ENCODE measurements around the gene OCRL. TPM values are rescaled to one million over a fixed set of nuclear protein-coding genes. Genes with fewer than 3 reads are reported as not detected.

The OCRL gene
- total and polyA plus RNA-seq, 2 of the 13 experiments (the other 11 are each of a cell fraction or from before 2014, with no cell fraction given): 13.4 to 32.0 TPM

- no peaks in the 10 kb centered on the region for H3K9me3 ChIP-seq (ENCODE audit: low read length)
- no peaks in the 10 kb centered on the region for H3K4me1 ChIP-seq (ENCODE audit: insufficient read depth, low read length)
- no peak overlapping the region for H3K4me2 ChIP-seq (ENCODE audit: low read depth, low read length)
- H3K27ac ChIP-seq (ENCODE audit: extremely low read length, insufficient read depth, low read length): no peak overlapping the region
- ChIA-PET CTCF (ENCODE audit: low intra/inter-chr PET ratio, low total read pairs) (no interaction called here), POLR2A (no interaction called here)
- no peaks in the 10 kb centered on the region for H4K20me1 ChIP-seq (ENCODE audit: insufficient read depth, low read length)
- intact Hi-C loops (cut with micrococcal nuclease; ENCODE audit: unreplicated experiment) (no loop called here), in situ Hi-C loops (cut with HindIII; ENCODE audit: extremely low pct_ligation_motif_present, low pct_unique_long_range_greater_than_20kb) (no loop called here)
- DNase-seq (ENCODE audit: low spot score): no peak
- no peak for FAIRE-seq
- H3K36me3 ChIP-seq (replicated peaks in 1 of 2; ENCODE audit: control insufficient read depth in 1 of 2, insufficient read depth in 2 of 2, low read length in 2 of 2): peaks cover 3 to 29% of the 10 kb centered on the region in 2 experiments; a peak in 4 of 5 replicates
- no TSS peak for BruUV-seq (replicated peaks)
- ATAC-seq: no peak
- no peak overlapping the region for H3K4me3 ChIP-seq (replicated peaks in 1 of 3; ENCODE audit: insufficient read depth in 1 of 3, low read depth in 2 of 3, low read length in 3 of 3)
- no peak overlapping the region for H2AFZ ChIP-seq (ENCODE audit: low read length)
- H3K9ac ChIP-seq (ENCODE audit: insufficient read depth, low read depth, low read length): no peak overlapping the region
- 100% methylated on average over 1 of the region's 3 CpGs for WGBS (ENCODE audit: low lambda C conversion rate)
- H3K79me2 ChIP-seq (ENCODE audit: insufficient read depth, low read length): no peaks in the 10 kb centered on the region
- H3K27me3 ChIP-seq (ENCODE audit: control insufficient read depth in 1 of 2, insufficient read depth in 2 of 2, low read length in 2 of 2): no peaks in the 10 kb centered on the region
- no peak for TF ChIP-seq TEAD2 (CRISPR knock-in tag; IDR thresholded peaks at IDR 0.05)
- no peak for TF ChIP-seq FUBP1 (CRISPR knock-in tag; IDR thresholded peaks at IDR 0.05; ENCODE audit: borderline replicate concordance)
- no peak for TF ChIP-seq ZNF839 (CRISPR knock-in tag; IDR thresholded peaks at IDR 0.05; ENCODE audit: borderline replicate concordance)
- TF ChIP-seq IRX3 (CRISPR knock-in tag; IDR thresholded peaks at IDR 0.05; ENCODE audit: borderline replicate concordance, low read depth): no peak
- TF ChIP-seq REL (CRISPR knock-in tag; conservative IDR thresholded peaks at IDR 0.05): no peak
- no peak for TF ChIP-seq BCL6 (CRISPR knock-in tag; IDR thresholded peaks at IDR 0.05)
- no peak for TF ChIP-seq ZNF704 (CRISPR knock-in tag; IDR thresholded peaks at IDR 0.05; ENCODE audit: borderline replicate concordance)
- no peak for TF ChIP-seq EED (CRISPR knock-in tag; IDR thresholded peaks at IDR 0.05)
- TF ChIP-seq ZNF318 (CRISPR knock-in tag; IDR thresholded peaks at IDR 0.05): no peak
Observed at GRCh38 chrX:129565046-129565650, 25.1 kb downstream of the OCRL start.

All from HepG2 (cell line).